Anterior cingulate cortex (tissue), 58 donors: ENCODE measurements around the gene TBC1D9.
"Not testable (repeated sequence)": the region's sequence is repeated elsewhere in the genome, so short reads cannot be mapped to it uniquely, and the experiment has no call there.

Source experiments
- DNase-seq, 58 donors: peaks; one replicate each; lab custom pipeline; 2025; lab: John Stamatoyannopoulos, UW

TBC1D9 gene

DNA sequence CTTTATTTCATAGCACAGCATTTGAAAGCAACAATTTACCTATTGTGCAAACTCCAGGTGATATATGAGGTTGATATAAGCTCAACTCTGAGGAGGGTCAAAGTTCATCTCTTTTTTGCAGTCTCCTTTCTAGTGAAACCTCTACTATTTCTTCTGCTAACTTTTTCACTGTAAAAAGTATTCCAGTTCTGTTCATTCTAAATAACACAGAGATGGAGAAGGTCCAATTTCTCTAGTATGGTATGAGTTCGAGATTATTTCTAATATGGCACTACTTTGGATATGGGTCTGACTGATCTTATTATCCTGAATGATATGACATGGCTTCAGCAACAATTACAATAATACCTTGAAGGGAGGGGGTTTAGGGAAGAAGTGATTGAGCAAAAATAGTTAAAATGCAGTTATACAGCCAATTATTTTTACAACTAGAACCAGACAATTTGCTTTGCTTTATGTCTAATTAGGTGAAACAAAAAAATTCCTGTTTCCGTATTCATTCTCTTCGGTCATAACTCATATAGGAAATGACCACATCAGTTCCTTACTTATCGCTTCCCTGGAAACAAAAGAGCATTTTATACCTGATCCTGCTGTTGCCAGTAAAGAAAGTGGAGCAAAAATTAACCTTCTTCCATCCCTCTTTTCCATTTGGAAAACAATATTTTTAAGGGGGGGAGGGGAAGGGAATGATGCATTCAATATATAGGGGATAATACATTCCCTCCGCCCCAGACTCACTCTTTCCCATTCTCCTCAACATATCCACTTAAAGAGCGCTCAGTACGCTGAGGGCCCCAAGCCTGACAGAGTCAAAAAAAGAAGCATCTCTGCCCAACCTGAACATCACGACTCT, 1.0 kb downstream of the TBC1D9 start:
- no peak for DNase-seq

DNA sequence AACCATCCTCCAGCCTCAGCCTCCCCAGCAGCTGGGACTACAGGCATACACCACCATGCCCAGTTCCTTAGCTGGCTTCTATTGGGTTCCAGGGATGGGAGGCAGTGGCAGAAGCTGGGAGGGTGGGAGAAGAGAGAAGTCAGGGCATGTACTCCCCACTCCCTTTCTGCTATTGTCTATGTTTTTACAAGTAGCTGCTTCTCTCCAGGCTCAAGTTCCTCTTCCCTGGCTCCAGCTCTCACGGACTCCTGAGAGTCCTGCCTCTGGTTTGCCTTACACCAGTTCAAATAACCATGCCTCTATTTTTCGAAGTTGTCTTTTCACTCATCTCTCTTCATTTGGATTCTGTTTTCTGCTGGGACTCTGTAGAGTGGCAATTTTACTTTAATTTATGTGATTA, 2.9 kb downstream of the TBC1D9 start:
- no peak for DNase-seq

DNA sequence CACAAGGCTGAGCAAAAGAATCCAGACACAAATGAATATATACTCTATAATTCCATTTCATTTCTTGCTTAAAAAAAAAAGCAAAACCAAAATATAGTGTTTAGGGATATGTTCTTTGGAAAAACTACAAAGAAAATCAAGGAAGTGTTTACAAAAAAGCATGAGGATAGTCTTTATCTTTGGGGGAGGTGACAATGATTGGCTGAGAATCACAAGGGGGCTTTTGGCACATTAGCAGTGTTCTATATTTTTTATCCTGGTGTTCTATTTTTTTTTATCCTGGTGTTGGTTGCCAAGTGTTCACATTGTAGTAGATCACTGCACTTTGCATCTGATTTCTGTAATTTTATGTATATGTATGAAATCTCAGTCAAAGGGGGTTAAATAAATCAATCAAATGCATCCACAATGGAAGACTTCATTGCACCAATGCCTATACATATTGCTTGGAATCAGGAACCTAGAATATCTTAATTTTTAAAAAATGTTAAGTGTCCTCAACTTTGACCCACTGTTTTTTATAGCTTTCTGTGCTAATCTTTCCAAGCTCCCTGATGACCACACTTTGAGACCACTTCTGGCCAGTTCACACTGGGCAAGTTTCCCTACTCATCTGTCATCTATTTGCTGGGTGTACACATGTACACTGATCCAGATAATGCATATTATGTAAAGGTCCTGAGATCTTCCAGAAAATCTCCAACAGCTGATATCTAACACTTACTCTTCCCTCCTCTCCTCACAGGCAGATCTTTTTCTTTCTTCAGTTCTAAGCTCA, 3.7 kb downstream of the TBC1D9 start:
- DNase-seq: no peak

DNA sequence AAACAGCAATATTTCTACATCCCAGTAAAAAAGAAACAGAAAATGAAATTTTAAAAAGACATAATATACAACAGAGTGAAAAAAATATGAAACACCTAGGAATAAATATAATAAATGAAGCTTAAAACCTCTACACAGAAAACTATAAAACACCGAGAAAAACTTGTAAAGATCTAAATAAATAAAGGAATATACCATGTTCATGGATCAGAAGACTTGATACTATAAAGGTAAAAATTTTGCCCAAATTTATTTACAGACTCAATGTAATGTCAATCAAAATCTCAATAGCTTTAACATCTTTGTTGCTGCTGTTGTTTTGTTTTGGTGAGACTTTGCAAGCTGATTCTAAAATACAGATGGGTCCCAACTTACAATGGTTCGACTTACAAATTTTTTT, 5.7 kb downstream of the TBC1D9 start:
- DNase-seq: no peak

DNA sequence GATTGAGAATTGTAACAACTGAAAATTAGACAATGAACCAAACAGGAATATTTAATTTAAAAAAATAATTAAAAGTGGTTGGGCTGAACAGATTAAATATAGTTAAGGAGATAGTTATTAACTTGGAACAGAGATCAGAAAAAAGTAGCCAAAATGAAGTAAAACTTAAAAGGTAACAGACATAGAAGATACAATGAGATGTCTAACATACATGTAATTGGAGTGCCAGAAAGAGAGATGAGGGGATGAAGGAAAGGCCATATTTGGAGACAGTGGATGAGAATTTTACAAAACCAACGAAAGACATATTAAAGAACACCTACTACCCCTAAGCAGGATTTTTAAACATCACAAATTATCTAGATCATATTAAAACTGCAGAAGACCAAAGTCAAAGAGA, 8.0 kb downstream of the TBC1D9 start:
- no peak for DNase-seq

DNA sequence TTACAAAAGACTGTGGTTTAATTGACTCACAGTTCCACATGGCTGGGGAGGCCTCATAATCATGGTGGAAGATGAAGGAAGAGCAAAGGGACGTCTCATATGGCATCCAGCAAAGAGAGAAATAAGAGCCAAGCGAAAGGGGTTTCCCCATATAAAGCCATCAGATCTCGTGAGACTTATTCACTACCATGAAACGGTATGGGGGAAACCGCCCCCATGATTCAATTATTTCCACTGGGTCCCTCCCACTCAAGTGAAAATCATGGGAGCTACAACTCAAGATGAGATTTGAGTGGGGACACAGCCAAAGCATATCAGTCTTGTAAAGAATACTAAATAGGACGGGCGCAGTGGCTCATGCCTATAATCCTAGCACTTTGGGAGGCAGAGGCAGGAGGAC, 9.6 kb downstream of the TBC1D9 start:
- not testable (repeated sequence) for DNase-seq

DNA sequence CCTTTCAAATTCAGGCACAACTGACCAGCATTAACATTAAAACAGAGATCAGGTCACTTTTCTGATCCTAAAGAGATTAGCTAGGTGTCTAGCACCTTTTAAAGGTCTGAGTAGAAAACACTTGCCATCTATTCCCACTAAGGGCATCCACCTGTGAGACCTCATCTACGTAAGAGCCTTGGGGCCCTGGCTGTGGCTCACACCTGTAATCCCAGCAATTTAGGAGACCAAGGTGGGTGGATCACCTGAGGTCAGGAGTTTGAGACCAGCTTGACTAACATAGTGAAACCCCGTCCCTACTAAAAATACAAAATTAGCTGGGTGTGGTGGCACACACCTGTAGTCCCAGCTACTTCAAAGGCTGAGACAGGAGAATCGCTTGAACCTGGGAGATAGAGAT, 11.8 kb downstream of the TBC1D9 start:
- no peak for DNase-seq

DNA sequence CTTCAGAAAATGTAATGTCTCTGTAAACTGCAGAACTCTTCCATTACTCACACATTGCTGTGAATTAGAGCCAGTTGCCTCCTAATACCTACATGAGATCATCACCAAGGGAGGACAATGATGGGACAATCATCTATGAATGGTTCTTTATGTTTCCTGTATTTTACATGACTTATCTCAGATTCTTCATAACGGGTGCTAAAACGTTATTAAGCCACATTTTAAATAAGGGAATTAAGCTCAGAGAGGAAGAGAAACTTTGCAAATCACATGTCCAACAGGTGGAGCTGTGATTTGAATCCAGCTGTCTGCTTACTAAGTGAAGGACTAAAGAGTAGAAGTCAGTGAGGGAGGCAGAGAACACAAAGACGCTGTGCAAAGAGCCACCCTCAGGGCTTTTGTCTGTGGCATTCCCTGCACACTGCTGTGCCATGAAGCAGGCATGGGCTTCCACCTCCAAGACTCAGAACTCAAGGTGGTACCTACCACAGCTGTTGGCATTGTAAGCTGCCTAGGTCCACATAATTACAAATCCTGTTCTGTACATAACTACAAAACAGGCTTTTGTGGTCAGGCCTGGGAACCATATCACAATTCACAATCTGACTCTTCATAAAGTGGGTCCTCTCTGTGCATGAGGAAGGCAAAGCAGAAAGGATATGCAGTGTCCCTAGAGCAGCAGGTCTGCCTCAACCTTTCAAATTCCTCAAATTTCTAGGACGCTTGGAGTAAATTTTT, 12.8 kb downstream of the TBC1D9 start:
- no peak for DNase-seq

DNA sequence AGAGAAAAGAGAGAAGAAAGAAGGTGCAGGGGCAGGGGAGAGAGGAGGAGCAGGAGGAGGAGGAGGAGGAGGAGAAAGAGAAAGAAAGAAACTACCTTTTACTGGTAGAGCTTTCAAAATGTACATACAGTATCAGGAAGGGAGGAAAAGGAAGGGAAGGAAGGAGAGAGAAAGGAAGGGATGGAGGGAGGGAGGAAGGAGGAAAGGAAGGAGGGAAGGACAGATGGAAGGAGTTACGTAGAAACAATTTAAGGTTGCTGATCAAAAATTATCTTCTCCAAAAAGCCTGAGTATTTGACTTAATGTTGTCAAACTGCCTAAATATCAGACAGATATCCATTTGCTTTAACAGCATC, 13.4 kb downstream of the TBC1D9 start:
- no peak for DNase-seq

DNA sequence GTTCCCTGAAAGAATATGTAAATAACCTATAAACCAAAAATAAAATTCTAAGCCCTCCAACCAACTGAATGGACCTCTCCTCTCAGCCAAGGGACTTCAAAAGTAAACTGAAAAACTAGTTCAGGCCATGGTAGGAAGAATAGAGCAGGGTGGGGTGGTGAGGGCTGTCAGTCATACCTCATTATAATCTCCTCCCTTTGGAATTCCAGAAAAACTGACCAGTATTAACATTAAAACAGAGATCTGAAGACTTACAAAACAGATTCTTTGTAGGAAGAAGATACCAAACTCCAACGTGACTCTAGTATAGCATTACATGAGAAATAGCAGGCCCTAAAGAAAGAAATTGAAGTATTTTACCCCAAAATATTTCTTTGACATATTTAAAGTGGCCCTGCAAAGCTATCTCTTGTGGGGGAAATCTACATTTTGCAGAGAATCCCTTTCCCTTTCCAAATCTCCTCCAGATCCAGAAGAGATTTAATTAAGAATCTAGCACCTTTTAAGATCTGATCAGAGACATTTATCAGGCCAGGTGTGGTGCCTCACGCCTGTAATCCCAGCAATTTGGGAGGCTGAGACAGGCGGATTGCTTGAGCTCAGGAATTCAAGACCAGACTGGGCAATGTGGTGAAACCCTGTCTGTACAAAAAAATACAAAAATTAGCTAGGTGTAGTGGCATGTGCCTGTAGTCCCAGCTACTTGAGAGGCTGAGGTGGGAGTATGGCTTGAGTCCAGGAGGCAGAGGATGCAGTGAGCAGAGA, 15.1 kb downstream of the TBC1D9 start:
- DNase-seq: no peak

DNA sequence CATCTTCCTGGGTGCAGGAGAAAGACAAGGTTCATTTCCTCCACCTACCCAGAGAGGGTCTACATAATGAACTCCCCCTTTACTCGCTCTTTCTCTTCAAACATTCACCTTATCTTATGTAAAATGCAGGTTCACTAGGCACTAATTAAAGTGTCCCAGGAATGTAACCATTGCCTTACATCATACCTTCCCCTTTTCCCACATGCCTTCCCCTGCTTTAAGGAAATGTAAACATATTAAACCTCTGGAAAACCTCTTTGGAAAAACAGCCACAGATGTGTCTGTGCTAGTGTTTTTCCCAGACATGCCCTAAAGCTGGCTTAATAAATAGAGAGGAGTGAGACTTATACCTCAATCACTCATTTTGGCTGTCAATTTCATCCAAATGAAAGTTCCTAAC, 15.8 kb downstream of the TBC1D9 start:
- DNase-seq: no peak

DNA sequence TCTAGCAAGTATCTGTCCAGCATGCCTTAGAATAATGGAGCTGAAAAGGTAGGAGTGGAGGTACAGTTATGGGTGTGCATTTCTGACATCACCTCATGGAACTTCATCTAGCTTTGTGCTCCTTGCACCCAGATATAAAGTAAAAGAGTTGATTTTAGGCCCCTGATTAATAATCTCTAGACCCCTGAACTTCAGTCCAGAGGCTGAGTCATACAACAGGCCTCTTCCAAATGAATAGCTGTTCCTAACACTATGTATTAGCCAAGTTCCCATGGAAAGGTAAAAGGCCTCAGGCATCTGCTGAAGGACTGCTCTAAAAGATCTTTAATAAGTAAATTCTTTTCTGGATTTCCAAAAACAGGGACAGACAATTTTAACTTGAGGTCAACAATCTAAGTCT, 16.2 kb downstream of the TBC1D9 start:
- no peak for DNase-seq

DNA sequence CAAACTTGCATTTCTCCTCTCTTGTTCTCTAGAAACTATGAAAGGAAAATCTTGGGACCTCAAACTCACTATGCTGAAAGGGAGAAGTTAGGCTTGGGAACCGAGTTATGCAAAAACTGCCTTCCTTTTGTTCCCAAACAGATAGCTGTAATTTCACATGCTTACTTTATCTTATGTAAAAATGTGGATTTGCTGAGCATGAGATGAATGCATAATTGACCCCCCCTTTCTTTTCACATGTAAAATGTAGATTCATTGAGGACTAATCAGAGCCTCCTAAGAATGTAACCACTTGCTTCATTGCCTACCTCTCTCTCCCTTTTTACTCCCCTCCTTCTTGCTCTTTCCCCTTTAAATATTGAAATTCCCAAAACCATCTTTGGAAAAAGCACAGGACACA, 18.0 kb downstream of the TBC1D9 start:
- no peak for DNase-seq

DNA sequence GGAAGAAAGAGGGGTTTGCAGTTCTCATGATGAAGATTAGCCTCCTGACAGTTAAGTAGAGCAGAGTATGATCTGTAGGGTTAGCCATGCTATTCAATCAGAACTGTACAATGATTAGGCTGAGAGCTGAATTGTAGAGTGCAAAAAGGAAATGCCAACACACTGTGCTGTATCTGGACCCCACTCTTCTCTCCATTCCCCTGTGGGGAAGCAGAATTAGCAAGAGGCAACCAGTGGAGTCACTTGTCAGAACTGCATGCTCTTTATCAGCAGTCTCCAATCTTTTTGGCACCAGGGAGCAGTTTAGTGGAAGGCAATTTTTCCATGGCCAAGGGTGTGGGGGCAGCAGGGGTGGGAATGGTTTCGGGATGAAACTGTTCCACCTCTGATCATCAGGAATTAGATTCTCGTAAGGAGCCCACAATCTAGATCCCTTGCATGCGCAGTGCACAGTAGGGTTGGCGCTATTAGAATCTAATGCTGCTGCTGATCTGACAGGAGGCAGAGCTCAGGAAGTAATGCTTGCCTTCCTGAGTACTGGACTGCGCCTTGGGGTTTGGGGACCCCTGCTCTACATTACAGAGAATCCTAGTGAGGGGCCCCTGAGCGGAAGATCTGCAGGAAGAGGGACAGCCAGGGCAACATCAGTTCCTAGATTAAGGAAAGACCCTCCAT, 19.4 kb downstream of the TBC1D9 start:
- DNase-seq: no peak

DNA sequence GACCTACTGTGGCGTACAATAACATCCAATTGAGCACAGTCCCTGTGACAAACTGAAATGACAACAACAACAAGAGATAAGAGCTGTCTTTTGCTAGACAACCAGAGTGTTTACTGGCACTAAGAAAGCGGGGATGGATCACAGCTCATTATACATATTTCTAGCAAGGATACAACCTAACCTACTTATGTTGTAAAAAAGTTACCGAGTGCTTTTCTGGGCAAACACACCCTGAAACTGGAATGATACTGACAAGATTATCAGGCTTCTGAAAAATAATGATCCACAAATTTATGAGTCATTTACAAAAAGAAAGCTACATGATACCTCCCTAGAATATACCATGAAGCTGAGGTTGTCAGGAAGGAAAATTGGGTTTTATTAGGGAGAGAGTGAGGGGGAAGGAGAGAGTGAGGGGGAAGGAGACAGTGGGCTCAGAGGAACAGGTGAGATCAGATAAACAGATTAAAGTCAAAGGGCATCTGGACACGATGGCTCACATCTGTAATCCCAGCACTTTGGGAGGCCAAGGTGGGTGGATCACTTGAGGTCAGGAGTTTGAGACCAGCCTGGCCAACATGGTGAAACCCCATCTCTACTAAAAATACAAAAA, 20.3 kb downstream of the TBC1D9 start:
- DNase-seq: no peak

DNA sequence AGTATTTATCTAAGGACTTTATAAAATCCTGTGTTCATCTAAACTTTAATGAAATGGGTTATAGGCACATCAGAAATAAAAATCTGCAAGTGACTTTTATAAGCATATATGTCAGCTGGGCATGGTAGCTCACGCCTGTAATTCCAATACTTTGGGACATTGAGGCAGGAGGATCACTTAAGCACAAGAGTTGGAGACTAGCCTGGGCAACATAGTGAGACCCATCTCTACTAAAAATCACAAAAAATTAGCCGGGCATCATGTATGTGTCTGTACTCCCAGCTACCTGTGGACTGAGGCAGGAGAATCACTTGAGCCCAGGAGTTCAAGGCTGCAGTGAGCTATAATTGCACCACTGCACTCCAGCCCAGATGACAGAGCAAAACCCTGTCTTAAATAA, 20.9 kb downstream of the TBC1D9 start:
- no peak for DNase-seq

DNA sequence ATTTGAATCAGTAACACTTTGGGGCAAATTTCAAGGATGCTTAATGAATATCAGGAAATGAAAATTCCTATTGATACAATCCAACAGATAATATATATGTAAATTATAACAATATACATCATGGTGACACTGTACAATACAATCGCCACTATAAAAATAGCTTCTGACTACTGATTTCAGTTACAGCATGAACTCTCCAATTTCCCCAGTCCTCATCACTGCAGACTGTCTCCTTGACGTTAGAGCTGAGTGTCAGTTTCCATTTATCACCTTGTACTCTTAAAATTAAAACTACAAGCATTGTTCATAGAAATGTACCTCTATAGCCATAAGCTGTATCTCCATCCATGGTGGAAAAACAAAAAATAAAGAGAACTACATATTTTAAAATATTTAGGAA, 23.4 kb downstream of the TBC1D9 start:
- no peak for DNase-seq

DNA sequence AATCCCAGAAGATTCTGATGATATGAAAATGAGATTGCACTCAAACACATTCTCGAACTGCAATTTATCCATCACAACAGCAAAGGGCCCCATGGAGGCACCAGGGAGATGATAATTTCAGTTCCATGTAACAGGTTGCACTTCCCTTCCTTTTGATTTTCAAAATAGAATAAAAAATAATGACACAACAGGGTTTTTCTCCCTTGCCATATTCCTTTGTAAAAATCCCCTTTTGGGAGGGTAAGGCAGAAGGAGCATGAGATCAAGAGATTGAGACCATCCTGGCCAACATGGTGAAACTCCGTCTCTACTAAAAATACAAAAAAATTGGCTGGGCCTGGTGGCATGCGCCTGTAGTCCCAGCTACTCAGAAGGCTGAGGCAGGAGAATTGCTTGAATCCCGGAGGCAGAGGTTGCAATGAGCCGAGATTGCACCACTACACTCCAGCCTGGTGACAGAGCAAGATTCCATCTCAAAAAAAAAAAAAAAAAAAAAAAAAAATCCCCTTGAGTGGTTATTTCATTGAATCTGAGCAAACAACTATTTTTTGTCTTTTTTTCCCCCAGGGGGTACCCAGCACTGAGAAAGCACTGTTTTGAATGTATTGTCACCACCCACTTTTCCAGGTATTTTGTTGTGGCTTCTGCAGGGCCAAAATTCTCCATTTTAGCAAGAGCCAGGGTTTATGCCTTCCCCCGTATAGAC, 26.7 kb downstream of the TBC1D9 start:
- no peak for DNase-seq
